HepG2 (cell line): Measurements from ENCODE around the gene MTO1. TPM values are rescaled to one million over a fixed set of nuclear protein-coding genes. Genes with fewer than 3 reads are reported as not detected.

Experiments
- ATF7-NPFF ChIP-seq: sonication (generic); formaldehyde crosslinking; IDR thresholded peaks from 2 replicates; pipeline ENCODE4 v1.8.1; 2023; ENCODE audit warnings: mild to moderate bottlenecking, low read depth, missing genetic modification reagents, moderate library complexity
- KIAA2018 ChIP-seq: sonication (generic); formaldehyde crosslinking; IDR thresholded peaks from 2 replicates; pipeline ENCODE4 v1.5.0; 2020; ENCODE audit warnings: mild to moderate bottlenecking, missing genetic modification reagents, borderline replicate concordance
- MLXIP ChIP-seq: sonication (generic); formaldehyde crosslinking; IDR thresholded peaks from 2 replicates; pipeline ENCODE4 v1.9.0; 2021; ENCODE audit warnings: missing genetic modification reagents, borderline replicate concordance
- PATZ1 ChIP-seq: sonication (generic); formaldehyde crosslinking; IDR thresholded peaks from 2 replicates; pipeline ENCODE4 v1.4.0; 2020; ENCODE audit warnings: missing genetic modification reagents
- ZNF616 ChIP-seq: sonication (generic); formaldehyde crosslinking; IDR thresholded peaks from 2 replicates; pipeline ENCODE4 v1.5.0; 2020; ENCODE audit warnings: low read depth, mild to moderate bottlenecking, missing genetic modification reagents
- ZNF646 ChIP-seq: sonication (generic); formaldehyde crosslinking; IDR thresholded peaks from 2 replicates; pipeline ENCODE4 v1.9.0; 2021; ENCODE audit warnings: mild to moderate bottlenecking, missing genetic modification reagents
- polyA plus RNA-seq, 8 experiments: library from polyadenylated mRNA; depleted of rRNA in 3 of 8; stranded (reverse) in 7 of 8; unstranded in 1 of 8; fragments of >200 nt; fragmentation: Illumina TruSeq in 4 of 8; extraction: Trizol in 4 of 8; gene quantifications; 2 replicates each; pipeline versions ENCODE4 v1.2.1 to v1.2.3, GENCODE V29; 2011 to 2016; ENCODE audit warnings: low read depth in 4 of 8, missing spikeins in 1 of 8, mixed read lengths in 1 of 8; ENCODE audit not compliant: insufficient read depth in 1 of 8
- total RNA-seq, 5 experiments: library from RNA; depleted of rRNA; stranded (reverse); fragments of >200 nt; fragmentation: Illumina TruSeq; extraction: Trizol; gene quantifications; 2 replicates each; pipeline ENCODE4 v1.2.3, GENCODE V29; 2016; ENCODE audit warnings: low read depth in 1 of 5

MTO1 gene
- total and polyA plus RNA-seq, 2 of the 13 experiments (the other 11 are each of a cell fraction or from before 2014, with no cell fraction given), result 21.1 to 45.3 TPM

DNA sequence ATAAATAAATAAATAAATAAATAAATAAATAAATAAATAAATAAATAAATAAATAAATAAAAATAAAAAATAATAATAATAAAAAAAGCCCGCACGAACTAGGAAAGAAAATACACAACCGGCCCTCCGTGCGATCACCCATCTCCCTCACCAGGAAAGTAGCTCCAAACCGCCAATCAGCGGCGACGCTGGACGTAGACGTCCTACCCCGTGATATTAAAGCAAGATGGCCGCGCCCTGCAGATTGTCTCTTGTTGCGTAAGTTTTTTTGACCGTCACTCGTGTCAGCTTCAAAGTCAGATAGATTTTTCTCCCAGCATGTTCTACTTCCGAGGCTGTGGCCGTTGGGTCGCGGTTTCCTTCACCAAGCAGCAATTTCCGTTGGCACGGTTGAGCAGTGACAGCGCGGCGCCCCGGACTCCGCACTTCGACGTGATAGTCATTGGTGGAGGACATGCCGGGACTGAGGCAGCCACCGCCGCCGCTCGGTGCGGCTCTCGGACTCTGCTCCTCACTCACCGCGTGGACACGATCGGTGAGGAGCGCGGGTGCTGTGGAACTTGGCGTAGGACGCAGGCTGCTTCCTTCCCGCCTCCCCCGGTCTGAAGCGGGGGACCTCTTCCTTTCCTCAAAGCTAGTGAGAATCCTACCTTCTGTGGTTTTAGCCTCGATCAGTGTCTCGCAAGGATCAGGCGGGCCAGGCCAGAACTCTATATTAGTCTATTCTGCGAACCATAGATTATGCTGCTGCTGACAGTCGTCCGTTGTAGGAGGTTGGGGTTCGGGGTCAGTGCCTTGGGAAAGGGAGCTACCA is at the start of gene MTO1 (continued):
- TF ChIP-seq ZNF646 (CRISPR knock-in tag) (no peak), ATF7-NPFF (peak; percentile 55; the same call in 1 of the 2 replicates), MLXIP (CRISPR knock-in tag) (no peak), PATZ1 (no peak), ZNF616 (CRISPR knock-in tag) (0 out of 2 replicates have a peak, but pooled peaks have one; percentile 59), KIAA2018 (no peak)
